CD4-positive, alpha-beta T cell treated with Interleukin-12 subunit alpha and Interleukin-12 subunit beta, for 1 hour (primary cell): ENCODE results near the gene TIPIN.
"Not testable (repeated sequence)": the region's sequence is repeated elsewhere in the genome, so short reads cannot be mapped to it uniquely, and the experiment has no call there.

Experiments used
- DNase-seq: peaks from one replicate; pipeline ENCODE4 v3.0.0-alpha.2; 2020

Gene TIPIN

DNA sequence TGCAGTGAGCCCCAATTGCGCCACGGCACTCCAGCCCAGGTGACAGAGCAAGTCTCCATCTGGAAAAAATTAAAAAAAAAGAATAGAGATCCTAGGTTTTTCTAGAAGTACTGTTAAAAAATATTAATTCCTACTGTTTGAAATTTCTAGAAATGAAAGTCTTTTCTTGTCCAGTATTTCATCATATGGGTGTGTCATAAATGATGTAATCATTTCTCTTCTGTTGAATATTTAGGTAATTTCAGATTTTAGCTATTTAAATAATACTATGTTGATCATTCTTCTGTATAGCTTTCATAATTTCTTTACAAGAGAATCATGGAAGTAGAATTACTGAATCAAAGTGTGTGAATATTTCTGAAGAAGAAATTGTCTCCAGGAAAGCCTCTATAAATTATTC, 24.9 kb upstream of the TIPIN start:
- not testable (repeated sequence) for DNase-seq

- DNase-seq: no peak
Measured at GRCh38 chr15:66378814-66379430, 22.4 kb upstream of the TIPIN start.

DNA sequence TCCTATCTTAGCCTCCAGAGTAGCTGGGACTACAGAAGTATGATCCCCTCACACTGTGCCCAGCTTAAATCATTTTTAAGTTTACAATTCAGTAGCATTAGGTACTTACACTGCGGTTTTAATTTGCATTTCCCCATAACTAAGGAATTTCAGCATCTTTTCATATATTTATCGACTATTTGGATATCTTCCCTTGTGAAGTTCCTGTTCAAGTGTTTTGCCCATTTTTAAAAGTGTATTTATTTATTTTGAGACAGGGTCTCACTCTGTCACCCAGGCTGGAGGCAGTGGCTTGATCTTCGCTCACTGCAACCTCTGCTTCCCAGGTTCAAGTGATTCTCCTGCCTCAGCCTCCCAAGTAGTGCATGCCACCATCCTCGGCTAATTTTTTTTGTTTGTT, 17.7 kb upstream of the TIPIN start:
- no peak for DNase-seq

- peak; percentile 39 for DNase-seq
Measured at GRCh38 chr15:66369773-66370651, 13.5 kb upstream of the TIPIN start.

- DNase-seq: no peak
Measured at GRCh38 chr15:66364944-66365528, 8.6 kb upstream of the TIPIN start.

DNA sequence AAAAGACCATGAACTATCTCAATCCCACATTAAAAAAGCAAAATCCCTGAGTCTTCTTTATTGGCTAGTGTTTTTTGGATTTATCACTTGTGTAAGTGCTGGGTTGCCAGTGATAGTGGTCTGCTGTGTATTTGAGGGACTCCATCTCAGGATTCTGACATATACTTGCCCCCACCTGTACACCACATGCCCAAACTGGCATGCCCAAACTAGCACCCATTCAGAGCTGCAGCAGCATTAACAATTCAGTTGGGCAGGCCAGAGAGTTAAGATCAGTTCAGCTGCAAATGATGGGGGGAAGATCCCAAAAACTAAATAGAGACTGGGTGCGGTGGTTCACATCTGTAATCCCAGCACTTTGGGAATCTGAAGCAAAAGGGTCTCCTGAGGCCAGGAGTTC, 6.3 kb upstream of the TIPIN start:
- no peak for DNase-seq

DNA sequence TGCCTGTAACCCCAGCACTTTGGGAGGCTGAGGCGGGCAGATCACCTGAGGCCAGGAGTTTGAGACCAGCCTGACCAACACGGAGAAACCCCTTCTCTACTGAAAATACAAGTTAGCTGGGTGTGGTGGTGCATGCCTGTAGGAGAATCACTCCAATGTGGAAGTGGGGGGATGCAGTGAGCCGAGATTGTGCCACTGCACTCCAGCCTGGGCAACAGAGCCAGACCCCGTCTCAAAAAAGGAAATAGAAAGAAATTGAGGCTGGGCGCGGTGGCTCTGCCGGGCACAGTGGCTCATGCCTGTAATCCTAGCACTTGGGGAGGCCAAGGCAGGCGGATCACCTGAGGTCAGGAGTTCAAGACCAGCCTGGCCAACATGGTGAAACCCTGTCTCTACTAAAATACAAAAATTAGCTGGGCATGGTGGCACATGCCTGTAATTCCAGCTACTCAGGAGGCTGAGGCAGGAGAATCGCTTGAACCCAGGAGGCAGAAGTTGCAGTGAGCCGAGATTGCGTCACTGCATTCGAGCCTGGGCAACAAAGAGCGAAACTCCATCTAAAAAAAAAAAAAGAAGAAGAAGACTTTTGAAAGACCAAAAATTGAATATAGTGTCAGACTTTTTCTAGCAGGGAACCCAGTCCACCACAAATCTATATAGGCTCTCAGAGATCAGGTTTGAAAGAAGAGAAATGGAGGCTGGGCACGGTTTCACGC, 5.4 kb upstream of the TIPIN start:
- not testable (repeated sequence) for DNase-seq

GRCh38 chr15:66359740-66360139, 3.3 kb upstream of the TIPIN start:
- DNase-seq: no peak

DNA sequence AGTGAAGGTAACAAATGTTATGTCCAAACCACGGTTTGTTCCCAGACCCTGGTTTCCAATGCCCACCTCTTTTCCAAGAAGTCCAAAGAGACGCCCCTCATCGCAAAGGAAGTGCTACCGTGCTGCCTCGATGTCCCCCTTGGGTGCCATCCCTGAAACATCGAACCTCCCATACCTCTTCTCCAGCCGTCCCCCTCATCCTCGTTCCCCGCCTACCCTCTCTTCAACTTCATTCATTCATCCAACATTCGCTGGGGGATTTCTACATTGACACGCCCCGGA, 467 bp downstream of the TIPIN start:
- DNase-seq: no peak

DNA sequence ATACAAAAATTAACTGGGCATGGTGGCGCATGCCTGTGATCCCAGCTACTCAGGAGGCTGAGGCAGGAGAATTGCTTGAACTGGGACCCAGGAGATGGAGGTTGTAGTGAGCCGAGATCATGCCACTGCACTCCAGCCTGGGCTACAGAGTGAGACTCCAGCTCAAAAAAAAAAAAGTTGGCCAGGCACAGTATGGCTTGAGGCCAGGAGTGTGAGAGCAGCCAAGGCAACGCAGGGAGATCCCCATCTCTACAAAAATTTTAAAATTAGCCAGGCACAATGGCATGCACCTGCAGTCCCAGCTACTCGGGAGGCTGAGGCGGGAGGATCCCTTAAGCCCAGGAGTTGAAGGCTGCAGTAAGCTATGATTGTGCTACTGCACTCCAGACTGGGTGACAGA, 8.0 kb downstream of the TIPIN start:
- DNase-seq: not testable (repeated sequence)

GRCh38 chr15:66328771-66329170, 27.7 kb downstream of the TIPIN start:
- DNase-seq: no peak

GRCh38 chr15:66327736-66328135, 28.7 kb downstream of the TIPIN start:
- no peak for DNase-seq

GRCh38 chr15:66326051-66326450, 30.4 kb downstream of the TIPIN start:
- DNase-seq: no peak

DNA sequence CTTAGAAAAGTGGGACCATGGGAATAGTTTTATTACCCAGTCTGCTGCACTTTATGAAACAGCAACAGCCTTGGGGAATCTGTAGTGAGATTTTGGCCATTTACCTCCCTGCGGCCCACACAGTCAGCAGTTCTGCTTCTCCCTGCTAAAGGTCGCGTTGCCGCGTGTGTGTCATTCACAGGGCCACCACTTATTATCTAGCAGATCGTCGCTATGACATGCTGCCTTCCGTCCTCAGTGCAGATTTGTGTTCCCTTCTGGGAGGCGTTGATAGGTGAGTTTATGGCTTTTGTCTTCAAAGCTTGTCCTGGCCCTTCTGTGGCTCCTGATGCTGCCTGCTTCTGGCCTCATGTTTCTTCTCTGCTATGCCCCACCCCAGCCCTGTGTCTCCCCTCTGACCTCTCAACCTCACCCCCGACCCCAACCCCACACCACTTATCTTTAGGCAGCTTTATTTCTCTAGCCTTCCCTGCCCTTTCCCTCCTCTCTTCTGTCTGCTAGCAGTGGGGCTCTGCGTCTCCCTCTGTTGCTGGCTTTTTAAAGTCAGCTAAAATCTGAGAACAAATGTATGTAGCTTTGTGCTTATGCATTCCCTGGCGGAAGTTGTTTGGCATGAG, 33.1 kb downstream of the TIPIN start:
- DNase-seq: no peak

DNA sequence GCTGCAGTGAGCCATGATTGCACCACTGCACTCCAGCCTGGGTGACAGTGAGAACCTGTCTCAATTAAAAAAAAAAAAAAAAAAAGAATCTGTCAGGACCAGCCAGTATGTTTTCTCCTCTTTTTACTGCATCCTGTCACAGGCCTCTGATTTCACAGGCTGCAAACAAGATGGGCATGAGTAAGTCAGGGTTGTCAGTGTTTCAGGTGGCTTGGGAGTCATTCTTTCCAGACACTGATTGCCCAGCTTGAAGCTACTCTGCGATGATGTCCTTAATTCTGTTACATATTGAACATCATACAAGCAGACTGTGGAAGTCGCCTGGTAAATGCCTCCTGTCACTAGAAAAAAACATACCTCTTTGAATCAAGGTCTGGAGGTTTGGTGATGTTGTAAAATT, 44.3 kb downstream of the TIPIN start:
- no peak for DNase-seq

GRCh38 chr15:66310786-66311185, 45.7 kb downstream of the TIPIN start:
- DNase-seq: no peak

GRCh38 chr15:66309828-66310227, 46.7 kb downstream of the TIPIN start:
- no peak for DNase-seq

GRCh38 chr15:66308531-66308930, 48.0 kb downstream of the TIPIN start:
- no peak for DNase-seq

- no peak for DNase-seq
Measured at GRCh38 chr15:66306381-66306780, 50.1 kb downstream of the TIPIN start.

DNA sequence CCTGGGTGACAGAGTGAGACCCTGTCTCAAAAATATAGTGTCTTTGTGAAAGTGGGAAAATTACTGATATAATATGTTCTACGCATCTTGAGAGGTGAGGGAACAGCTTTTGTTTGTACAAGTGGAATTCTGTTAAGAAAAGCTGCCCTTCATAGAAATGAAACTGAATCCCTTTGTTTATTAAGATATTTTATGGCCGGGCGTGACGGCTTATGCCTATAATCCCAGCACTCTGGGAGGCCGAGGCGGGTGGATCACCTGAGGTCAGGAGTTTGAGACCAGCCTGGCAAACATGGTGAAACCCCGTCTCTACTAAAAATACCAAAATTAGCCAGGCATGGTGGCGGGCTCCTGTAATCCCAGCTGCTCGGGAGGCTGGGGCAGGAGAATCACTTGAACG, 52.1 kb downstream of the TIPIN start:
- not testable (repeated sequence) for DNase-seq

- no peak for DNase-seq
Measured at GRCh38 chr15:66302489-66303278, 53.8 kb downstream of the TIPIN start.

GRCh38 chr15:66298803-66299251, 57.7 kb downstream of the TIPIN start:
- no peak for DNase-seq
